Activated T-helper 2 cell treated with anti-CD3 and anti-CD28 coated beads, Interferon-gamma antibody, Interleukin-2, Interleukin-4, amounts not matched to agents 10 μg/mL and 5 μg/mL and 100 μg/mL, durations not matched to agents 14 hours and 24 hours and 36 hours (primary cell): ENCODE data around the gene MTRR. TPM values are rescaled to one million over a fixed set of nuclear protein-coding genes. Genes with fewer than 3 reads are reported as not detected.

Source experiments
- DNase-seq: peaks from one replicate; pipeline ENCODE4 v3.0.0; 2021; ENCODE audit warnings: low spot score
- H3K27ac Mint-ChIP-seq: one replicate; pipeline ENCODE4 v1.8.0; 2021; ENCODE audit warnings: mixed read lengths
- H3K27me3 Mint-ChIP-seq: one replicate; pipeline ENCODE4 v1.8.0; 2021; ENCODE audit warnings: low read depth, mixed read lengths
- H3K36me3 Mint-ChIP-seq: one replicate; pipeline ENCODE4 v1.8.0; 2021; ENCODE audit warnings: low read depth, mixed read lengths
- H3K4me1 Mint-ChIP-seq: one replicate; pipeline ENCODE4 v1.8.0; 2021; ENCODE audit warnings: low read depth, mixed read lengths
- H3K4me3 Mint-ChIP-seq: one replicate; pipeline ENCODE4 v1.8.0; 2021; ENCODE audit warnings: low read depth, mild to moderate bottlenecking, moderate library complexity, mixed read lengths
- H3K9me3 Mint-ChIP-seq: one replicate; pipeline ENCODE4 v1.8.0; 2021; ENCODE audit warnings: mixed read lengths
- intact Hi-C: fragments of 100-400 bp; cut with micrococcal nuclease; formaldehyde crosslinking; loops from one replicate; pipeline ENCODE4 v1.15.1; 2023
- total RNA-seq: library from RNA; stranded (reverse); gene quantifications from 2 replicates; pipeline ENCODE4 v1.2.3, GENCODE V29; 2022

MTRR gene
- total RNA-seq, 1 donor from 2014 or later: 61.9 TPM

- intact Hi-C loops: no loop called here
- no peaks in the 10 kb centered on the region for H3K27me3 Mint-ChIP-seq
- peaks cover 81% of the 10 kb centered on the region for H3K36me3 Mint-ChIP-seq
- DNase-seq: no peak
- H3K27ac Mint-ChIP-seq: no peak overlapping the region
- no peaks in the 10 kb centered on the region for H3K9me3 Mint-ChIP-seq
- H3K4me1 Mint-ChIP-seq: peaks cover 30% of the 10 kb centered on the region
- no peak overlapping the region for H3K4me3 Mint-ChIP-seq
Measured at GRCh38 chr5:7881091-7881490, 12.1 kb downstream of the MTRR start.

GRCh38 chr5:7881816-7882215 is 12.9 kb downstream of the MTRR start:
- Mint-ChIP-seq H3K36me3 (peaks cover 80% of the 10 kb centered on the region), H3K27ac (no peak overlapping the region), H3K4me1 (peaks cover 23% of the 10 kb centered on the region), H3K4me3 (no peak overlapping the region), H3K9me3 (no peaks in the 10 kb centered on the region), H3K27me3 (no peaks in the 10 kb centered on the region)
- DNase-seq: no peak
- intact Hi-C loops: no loop called here

DNA sequence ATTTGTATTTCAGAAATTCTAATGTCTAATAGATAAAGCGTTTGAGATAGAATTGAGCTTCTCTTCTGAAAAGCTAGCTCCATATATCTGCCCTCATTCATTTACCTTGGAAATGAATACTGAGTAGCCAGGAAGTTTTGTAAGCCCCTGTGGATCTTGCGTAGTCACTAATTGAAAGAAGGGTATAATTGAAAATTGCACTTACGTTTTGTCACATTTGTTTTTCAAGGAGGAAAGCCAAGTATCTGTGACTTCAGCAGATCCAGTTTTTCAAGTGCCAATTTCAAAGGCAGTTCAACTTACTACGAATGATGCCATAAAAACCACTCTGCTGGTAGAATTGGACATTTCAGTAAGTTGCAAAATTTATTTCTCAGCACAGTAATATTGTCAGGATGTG is 14.0 kb downstream of the MTRR start:
- H3K27ac Mint-ChIP-seq: no peak overlapping the region
- no peak for DNase-seq
- no peaks in the 10 kb centered on the region for H3K27me3 Mint-ChIP-seq
- peaks cover 79% of the 10 kb centered on the region for H3K36me3 Mint-ChIP-seq
- no peak overlapping the region for H3K4me3 Mint-ChIP-seq
- peaks cover 20% of the 10 kb centered on the region for H3K4me1 Mint-ChIP-seq
- H3K9me3 Mint-ChIP-seq: no peaks in the 10 kb centered on the region
- intact Hi-C loops: no loop called here

DNA sequence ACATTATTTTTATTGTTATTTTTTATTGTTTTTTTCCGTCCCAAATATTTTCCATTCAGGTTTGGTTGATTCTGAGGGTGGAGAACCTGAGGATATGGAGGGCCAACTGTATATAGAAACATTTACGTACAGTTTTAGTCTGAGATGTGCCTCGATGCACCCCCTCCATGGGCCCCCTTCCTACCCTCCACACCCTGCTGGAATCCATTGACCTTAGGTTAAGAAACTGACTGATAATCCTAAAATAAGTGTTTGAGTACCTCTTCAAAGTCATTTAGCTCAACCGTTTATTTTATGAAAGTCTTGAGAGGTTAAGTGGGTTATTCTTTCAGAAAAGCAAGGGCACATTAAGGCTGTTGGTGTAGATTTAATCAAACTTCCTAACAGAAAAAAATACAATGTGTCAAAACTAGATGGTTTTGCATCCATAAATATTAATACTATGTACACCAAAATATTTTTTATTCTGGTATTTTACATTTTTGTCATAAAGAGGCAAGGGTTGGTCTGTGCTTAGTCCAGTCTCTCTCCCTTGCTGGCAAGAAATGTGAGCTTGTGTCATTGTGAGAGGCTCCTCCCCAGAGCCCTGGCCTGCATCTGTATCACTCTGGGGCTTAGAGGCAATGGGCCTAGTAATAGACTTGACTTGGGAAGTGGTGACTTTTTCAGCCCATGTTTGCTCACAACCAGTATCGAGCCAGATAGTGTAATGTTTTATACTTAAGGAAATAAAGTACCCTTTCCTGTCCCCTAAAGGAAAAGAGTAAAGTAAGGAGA is 15.7 kb downstream of the MTRR start:
- H3K4me1 Mint-ChIP-seq: peaks cover 10% of the 10 kb centered on the region
- H3K27ac Mint-ChIP-seq: no peak overlapping the region
- peaks cover 78% of the 10 kb centered on the region for H3K36me3 Mint-ChIP-seq
- no peak overlapping the region for H3K4me3 Mint-ChIP-seq
- no peak for DNase-seq
- no peaks in the 10 kb centered on the region for H3K27me3 Mint-ChIP-seq
- intact Hi-C loops: no loop called here
- H3K9me3 Mint-ChIP-seq: no peaks in the 10 kb centered on the region

- intact Hi-C loops: no loop called here
- Mint-ChIP-seq H3K36me3 (peaks cover 68% of the 10 kb centered on the region), H3K4me1 (peaks cover 8% of the 10 kb centered on the region), H3K4me3 (no peak overlapping the region), H3K9me3 (no peaks in the 10 kb centered on the region), H3K27me3 (no peaks in the 10 kb centered on the region), H3K27ac (peak overlapping the region; percentile 35)
- no peak for DNase-seq
Measured at GRCh38 chr5:7886849-7887475, 18.0 kb downstream of the MTRR start.

DNA sequence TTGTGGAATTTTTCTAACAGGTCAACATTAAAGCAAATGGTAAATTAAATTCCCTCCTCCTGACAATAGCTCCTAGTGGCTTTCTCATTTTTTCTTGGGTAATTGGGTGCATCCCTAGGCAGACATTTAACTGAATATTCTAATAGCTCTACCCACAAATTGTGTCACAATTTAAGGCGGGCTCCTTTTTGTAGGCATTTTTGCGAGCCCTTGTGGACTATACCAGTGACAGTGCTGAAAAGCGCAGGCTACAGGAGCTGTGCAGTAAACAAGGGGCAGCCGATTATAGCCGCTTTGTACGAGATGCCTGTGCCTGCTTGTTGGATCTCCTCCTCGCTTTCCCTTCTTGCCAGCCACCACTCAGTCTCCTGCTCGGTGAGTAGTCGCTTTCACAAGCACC is 20.0 kb downstream of the MTRR start:
- no peak for DNase-seq
- Mint-ChIP-seq H3K36me3 (peaks cover 71% of the 10 kb centered on the region), H3K27me3 (no peaks in the 10 kb centered on the region), H3K4me3 (no peak overlapping the region), H3K9me3 (no peaks in the 10 kb centered on the region), H3K27ac (no peak overlapping the region), H3K4me1 (peaks cover 12% of the 10 kb centered on the region)
- intact Hi-C loops: no loop called here

DNA sequence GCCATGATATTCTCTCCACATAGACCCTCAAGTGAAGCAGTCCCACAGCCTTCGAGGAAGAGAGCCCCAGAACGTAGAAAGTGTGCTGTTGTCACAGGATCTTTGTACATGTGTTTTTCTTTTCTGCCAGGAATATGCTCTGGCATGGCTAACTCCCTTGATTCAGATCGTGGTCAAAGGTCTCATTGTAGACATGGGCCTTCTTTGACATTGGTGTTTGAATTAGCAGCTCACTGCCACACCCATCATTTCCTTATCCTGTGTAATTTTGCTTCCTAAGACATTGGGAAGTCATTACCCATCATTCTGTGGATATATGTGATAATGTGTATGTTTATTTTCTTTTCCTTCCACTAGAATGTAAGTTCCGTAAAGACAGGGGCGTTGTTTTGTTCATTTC is 25.5 kb downstream of the MTRR start:
- intact Hi-C loops: no loop called here
- Mint-ChIP-seq H3K36me3 (peaks cover 85% of the 10 kb centered on the region), H3K27me3 (no peaks in the 10 kb centered on the region), H3K4me1 (peaks cover 25% of the 10 kb centered on the region), H3K4me3 (no peak overlapping the region), H3K9me3 (no peaks in the 10 kb centered on the region), H3K27ac (peak overlapping the region; percentile 5)
- DNase-seq: no peak

DNA sequence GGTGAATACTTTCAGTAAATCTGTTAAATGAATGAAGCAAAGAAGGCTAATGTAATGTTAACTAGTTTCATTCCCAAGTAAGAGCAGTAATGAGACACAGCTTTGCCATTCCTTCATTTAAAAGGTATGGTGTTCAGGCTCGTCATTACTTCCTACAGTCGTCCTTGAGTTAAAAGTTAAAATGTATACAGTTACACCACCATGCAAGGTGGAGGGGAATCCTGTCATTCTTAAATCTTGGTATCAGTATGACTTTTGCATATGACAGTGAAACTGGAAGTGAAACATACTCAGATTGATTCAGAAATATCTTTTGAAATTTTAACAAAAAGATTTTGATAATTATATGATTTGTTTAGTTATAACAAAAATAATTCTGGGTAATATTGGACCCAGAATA is 25.9 kb downstream of the MTRR start:
- Mint-ChIP-seq H3K4me3 (no peak overlapping the region), H3K4me1 (peaks cover 25% of the 10 kb centered on the region), H3K9me3 (no peaks in the 10 kb centered on the region), H3K27me3 (no peaks in the 10 kb centered on the region), H3K36me3 (peaks cover 85% of the 10 kb centered on the region), H3K27ac (peak overlapping the region; percentile 5)
- intact Hi-C loops: loop anchor here (1.0 to 5.0 kb wide), 2 partner anchors 17 to 38 kb away; no protein-coding TSS in a partner anchor
- DNase-seq: no peak

GRCh38 chr5:7897014-7897600 is 28.2 kb downstream of the MTRR start:
- DNase-seq: no peak

GRCh38 chr5:7902201-7902600 is 33.3 kb downstream of the MTRR start:
- peaks cover 19% of the 10 kb centered on the region for H3K4me1 Mint-ChIP-seq
- H3K27ac Mint-ChIP-seq: peak overlapping the region; percentile 3
- intact Hi-C loops: no loop called here
- no peak for DNase-seq
- H3K36me3 Mint-ChIP-seq: peaks cover 82% of the 10 kb centered on the region
- H3K27me3 Mint-ChIP-seq: no peaks in the 10 kb centered on the region
- no peak overlapping the region for H3K4me3 Mint-ChIP-seq
- no peaks in the 10 kb centered on the region for H3K9me3 Mint-ChIP-seq

More at GRCh38 chr5:7897014-7897600, 28.2 kb downstream of the MTRR start:
- Mint-ChIP-seq H3K36me3 (peaks cover 86% of the 10 kb centered on the region), H3K27ac (no peak overlapping the region), H3K4me1 (peaks cover 26% of the 10 kb centered on the region), H3K27me3 (no peaks in the 10 kb centered on the region), H3K4me3 (no peak overlapping the region), H3K9me3 (no peaks in the 10 kb centered on the region)
- intact Hi-C loops: loop anchor here (5.0 kb wide), 1 partner anchor 40 kb away; no protein-coding TSS in a partner anchor

DNA sequence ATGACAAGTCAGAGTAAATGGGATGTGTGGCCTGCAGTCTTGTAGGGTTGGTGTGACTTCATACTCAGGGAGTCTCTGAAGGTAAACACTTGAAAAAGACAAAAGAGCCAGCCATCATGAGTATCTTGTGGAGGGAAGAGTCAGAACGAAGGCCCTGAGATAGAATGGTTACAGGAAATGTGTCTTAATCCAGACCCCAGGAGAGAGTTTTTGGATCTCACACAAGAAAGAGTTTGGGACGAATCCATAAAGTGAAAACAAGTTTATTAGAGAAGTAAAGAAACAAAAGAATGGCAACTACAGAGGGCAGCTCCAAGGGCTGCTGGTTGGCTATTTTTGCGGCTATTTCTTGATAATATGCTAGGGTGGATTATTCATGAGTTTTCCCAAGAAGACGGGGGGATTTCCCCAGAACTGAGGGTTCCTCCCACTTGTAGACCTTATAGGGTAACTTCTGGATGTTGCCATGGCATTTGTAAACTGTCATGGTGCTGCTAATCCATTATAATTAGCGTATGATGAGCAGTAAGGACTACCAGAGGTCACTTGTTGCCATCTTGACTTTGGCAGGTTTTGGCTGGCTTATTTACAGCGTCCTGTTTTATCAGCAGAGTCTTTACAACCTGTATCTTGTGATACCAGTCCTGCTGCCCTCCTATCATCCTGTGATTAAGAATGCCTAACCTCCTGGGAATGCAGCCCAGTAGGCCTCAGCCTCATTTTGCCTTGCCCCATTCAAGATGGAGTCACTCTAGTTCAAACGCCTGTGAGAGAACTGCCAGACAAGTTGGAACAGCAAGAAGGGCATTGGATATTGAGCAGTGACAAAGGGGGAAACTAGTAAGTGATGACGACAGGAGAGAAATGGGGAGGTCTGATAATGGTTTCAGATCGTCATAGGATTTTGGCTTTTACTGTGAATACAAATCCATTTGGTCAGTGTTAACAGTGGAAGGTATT is 34.0 kb downstream of the MTRR start:
- Mint-ChIP-seq H3K36me3 (peaks cover 83% of the 10 kb centered on the region), H3K27me3 (no peaks in the 10 kb centered on the region), H3K9me3 (peaks cover 6% of the 10 kb centered on the region), H3K27ac (peak overlapping the region; percentile 28), H3K4me3 (no peak overlapping the region), H3K4me1 (peaks cover 19% of the 10 kb centered on the region)
- intact Hi-C loops: no loop called here
- DNase-seq: no peak

- intact Hi-C loops: no loop called here
- no peak for DNase-seq
- Mint-ChIP-seq H3K4me1 (peaks cover 19% of the 10 kb centered on the region), H3K4me3 (no peak overlapping the region), H3K36me3 (peaks cover 83% of the 10 kb centered on the region), H3K9me3 (peaks cover 17% of the 10 kb centered on the region), H3K27ac (peak overlapping the region; percentile 57), H3K27me3 (no peaks in the 10 kb centered on the region)
Measured at GRCh38 chr5:7904170-7904569, 35.2 kb downstream of the MTRR start.
